Amygdala (tissue), 56 donors: ENCODE results near the gene MYOD1.

Source experiments
- DNase-seq, 56 donors: peaks; one replicate each; lab custom pipeline; 2025; lab: John Stamatoyannopoulos, UW

The MYOD1 gene

GRCh38 chr11:17719028-17719937, at the start of gene MYOD1:
Gene MYOD1 (plus strand): TSS chr11:17719571. CDS start chr11:17719783, 212 bp downstream.
- DNase-seq = no peak

GRCh38 chr11:17672469-17672868, 46.9 kb upstream of the MYOD1 start:
- no peak for DNase-seq

GRCh38 chr11:17673951-17674350, 45.4 kb upstream of the MYOD1 start:
- no peak for DNase-seq

GRCh38 chr11:17682848-17683247, 36.5 kb upstream of the MYOD1 start:
- no peak for DNase-seq

- no peak for DNase-seq
These were observed 35.8 kb upstream of the MYOD1 start for GRCh38 chr11:17683377-17684161.

GRCh38 chr11:17684550-17684949, 34.8 kb upstream of the MYOD1 start:
- no peak for DNase-seq

- DNase-seq = no peak
These were observed 33.0 kb upstream of the MYOD1 start for GRCh38 chr11:17686231-17686980.

GRCh38 chr11:17687946-17688670, 31.3 kb upstream of the MYOD1 start:
- no peak for DNase-seq

- no peak for DNase-seq
These were observed 27.8 kb upstream of the MYOD1 start for GRCh38 chr11:17691550-17691949.

- no peak for DNase-seq
These were observed 27.4 kb upstream of the MYOD1 start for GRCh38 chr11:17691976-17692375.

- no peak for DNase-seq
These were observed 26.4 kb upstream of the MYOD1 start for GRCh38 chr11:17692931-17693330.

- no peak for DNase-seq
These were observed 25.8 kb upstream of the MYOD1 start for GRCh38 chr11:17693531-17693930.

- no peak for DNase-seq
These were observed 24.8 kb upstream of the MYOD1 start for GRCh38 chr11:17694494-17695110.

GRCh38 chr11:17695454-17696441, 23.6 kb upstream of the MYOD1 start:
- no peak for DNase-seq

GRCh38 chr11:17696741-17697140, 22.6 kb upstream of the MYOD1 start:
- DNase-seq = no peak

GRCh38 chr11:17697175-17697949, 22.0 kb upstream of the MYOD1 start:
- no peak for DNase-seq
